ENCODE results near the gene IGF2BP2. TPM values are rescaled to one million over a fixed set of nuclear protein-coding genes. Genes with fewer than 3 reads are reported as not detected.
"Not testable (repeated sequence)": the region's sequence is repeated elsewhere in the genome, so short reads cannot be mapped to it uniquely, and the experiment has no call there.

Gene IGF2BP2
- total and polyA plus RNA-seq, 4 donors = 0.18 to 17.5 (median 6.1) TPM

DNA sequence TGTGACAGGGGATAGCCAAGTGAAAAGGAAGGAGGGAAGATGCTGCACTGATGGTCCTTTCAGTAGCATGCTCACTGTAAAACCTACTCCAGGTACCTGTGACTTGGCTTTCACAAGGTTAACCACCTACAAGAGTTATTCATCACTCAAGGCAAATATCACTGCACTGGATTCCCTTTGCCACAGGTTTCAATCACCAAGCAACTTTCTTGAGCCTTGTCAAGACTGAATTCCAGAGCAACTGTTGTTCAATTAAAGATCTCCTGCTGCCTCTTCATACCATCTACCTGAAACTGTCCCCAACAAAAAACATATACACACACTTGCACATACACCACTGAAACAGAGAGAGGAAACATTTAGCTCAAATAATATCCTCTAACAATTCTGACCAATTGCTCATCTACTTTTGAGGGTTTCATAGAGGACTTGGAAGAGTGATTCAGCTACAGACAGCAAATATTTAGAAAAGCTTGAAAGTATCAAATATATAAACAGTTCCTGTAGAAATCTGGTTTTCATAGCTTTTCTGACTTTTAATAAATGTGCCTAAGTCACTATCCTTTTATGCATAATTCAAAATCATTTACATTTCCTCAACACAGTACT lies 6.5 kb downstream of the IGF2BP2 start:
- Histone ChIP-seq H3K36me3 (ENCODE audit: control insufficient read depth in 1 of 2, insufficient read depth in 2 of 2, low read length in 1 of 2) (no peaks in the 10 kb centered on the region), H3K4me3 (ENCODE audit: low read length in 2 of 2) (no peak overlapping the region), H3K4me1 (ENCODE audit: control insufficient read depth in 1 of 2, insufficient read depth in 2 of 2, low read length in 2 of 2) (no peaks in the 10 kb centered on the region), H3K27ac (ENCODE audit: low read depth in 1 of 2, low read length in 2 of 2) (no peak overlapping the region), H3K27me3 (ENCODE audit: control insufficient read depth in 1 of 2, insufficient read depth in 2 of 2, low read length in 1 of 2) (no peaks in the 10 kb centered on the region), H3K9me3 (ENCODE audit: control insufficient read depth, low read length) (no peaks in the 10 kb centered on the region)
- intact Hi-C loops (cut with DNase I) = no loop called here
- ATAC-seq (ENCODE audit: low FRiP score) = no peak
- no peak for DNase-seq

DNA sequence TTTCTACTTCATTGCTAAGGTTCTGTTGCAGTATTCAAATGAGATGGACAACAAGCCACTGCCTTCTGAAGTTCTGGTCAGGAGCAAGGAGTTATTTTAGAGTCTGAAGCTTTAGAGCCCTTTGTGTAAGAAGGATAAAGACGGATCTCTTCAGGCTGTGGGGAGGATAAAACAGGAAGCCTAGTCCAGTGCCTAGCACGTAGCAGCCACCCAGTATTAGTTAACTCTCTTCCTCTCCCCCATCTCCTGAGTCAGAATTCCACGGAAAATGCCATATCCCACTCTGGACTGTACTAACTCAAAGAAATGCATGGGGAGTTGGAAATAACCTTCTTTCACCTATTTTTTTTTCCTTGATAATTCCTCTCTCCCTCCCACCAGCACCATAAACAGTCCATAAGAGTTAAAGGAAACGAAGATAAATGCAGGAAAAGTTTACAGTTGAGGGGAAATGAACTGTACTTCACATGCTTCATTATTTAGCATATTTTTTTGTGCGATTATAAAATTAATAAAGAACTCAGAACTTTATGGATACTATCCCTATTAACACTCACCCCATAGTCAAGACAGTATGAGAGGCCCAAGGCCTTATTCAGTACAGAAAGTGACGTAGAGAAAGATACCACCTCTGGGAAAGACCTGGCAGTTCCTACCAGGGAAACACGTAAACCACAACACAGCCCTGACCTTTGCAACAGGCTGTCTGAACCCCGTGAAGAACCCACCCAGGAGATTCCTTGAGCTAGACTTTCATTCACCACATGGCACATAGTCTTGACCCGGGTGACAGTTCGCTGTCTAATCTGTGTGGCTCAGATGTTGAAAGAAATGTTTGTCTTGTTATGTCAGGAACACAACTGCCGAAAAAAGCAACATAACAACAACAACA lies 9.2 kb downstream of the IGF2BP2 start:
- Histone ChIP-seq H3K9me3 (ENCODE audit: control insufficient read depth, low read length) (no peaks in the 10 kb centered on the region), H3K27ac (ENCODE audit: low read depth in 1 of 2, low read length in 2 of 2) (no peak overlapping the region), H3K27me3 (ENCODE audit: control insufficient read depth in 1 of 2, insufficient read depth in 2 of 2, low read length in 1 of 2) (no peaks in the 10 kb centered on the region), H3K4me1 (ENCODE audit: control insufficient read depth in 1 of 2, insufficient read depth in 2 of 2, low read length in 2 of 2) (no peaks in the 10 kb centered on the region), H3K36me3 (ENCODE audit: control insufficient read depth in 1 of 2, insufficient read depth in 2 of 2, low read length in 1 of 2) (no peaks in the 10 kb centered on the region), H3K4me3 (ENCODE audit: low read length in 2 of 2) (no peak overlapping the region)
- ATAC-seq (ENCODE audit: low FRiP score) (no peak), DNase-seq (no peak)
- intact Hi-C loops (cut with DNase I) = no loop called here
- WGBS, 2 donors = 86 to 88% methylated on average over 11 of the region's 11 CpGs

DNA sequence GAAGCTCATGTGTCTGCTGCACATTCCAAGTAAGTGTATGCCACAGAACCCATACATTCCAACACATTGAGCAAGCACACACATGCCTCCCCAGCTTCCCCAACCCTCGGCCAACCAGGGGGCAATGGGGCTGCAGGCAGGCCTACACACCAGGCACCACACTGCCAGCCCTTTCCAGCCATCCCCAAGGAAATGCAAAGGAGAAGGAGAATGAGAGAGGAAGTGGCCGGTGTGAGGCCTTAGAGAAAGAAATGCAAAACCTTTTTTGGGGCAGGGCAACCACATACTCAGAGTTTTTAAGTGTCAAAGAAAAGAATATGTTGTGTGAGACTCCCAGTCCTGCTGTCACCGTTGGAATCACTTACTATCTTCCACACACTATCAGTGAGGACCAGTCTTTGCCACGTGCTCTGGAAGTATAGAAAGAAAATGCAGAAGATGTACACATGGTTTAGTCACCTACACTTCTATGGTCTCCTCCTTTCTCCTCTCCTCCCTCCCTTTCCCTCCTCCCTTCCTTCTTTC lies 11.1 kb downstream of the IGF2BP2 start:
- Histone ChIP-seq H3K4me1 (ENCODE audit: control insufficient read depth in 1 of 2, insufficient read depth in 2 of 2, low read length in 2 of 2) (no peaks in the 10 kb centered on the region), H3K27ac (ENCODE audit: low read depth in 1 of 2, low read length in 2 of 2) (no peak overlapping the region), H3K27me3 (ENCODE audit: control insufficient read depth in 1 of 2, insufficient read depth in 2 of 2, low read length in 1 of 2) (no peaks in the 10 kb centered on the region), H3K4me3 (ENCODE audit: low read length in 2 of 2) (no peak overlapping the region), H3K36me3 (ENCODE audit: control insufficient read depth in 1 of 2, insufficient read depth in 2 of 2, low read length in 1 of 2) (no peaks in the 10 kb centered on the region), H3K9me3 (ENCODE audit: control insufficient read depth, low read length) (no peaks in the 10 kb centered on the region)
- DNase-seq = no peak
- intact Hi-C loops (cut with DNase I) = no loop called here
- no peak for ATAC-seq (ENCODE audit: low FRiP score)
- 68 to 69% methylated on average over 4 of the region's 4 CpGs for WGBS, 2 donors

DNA sequence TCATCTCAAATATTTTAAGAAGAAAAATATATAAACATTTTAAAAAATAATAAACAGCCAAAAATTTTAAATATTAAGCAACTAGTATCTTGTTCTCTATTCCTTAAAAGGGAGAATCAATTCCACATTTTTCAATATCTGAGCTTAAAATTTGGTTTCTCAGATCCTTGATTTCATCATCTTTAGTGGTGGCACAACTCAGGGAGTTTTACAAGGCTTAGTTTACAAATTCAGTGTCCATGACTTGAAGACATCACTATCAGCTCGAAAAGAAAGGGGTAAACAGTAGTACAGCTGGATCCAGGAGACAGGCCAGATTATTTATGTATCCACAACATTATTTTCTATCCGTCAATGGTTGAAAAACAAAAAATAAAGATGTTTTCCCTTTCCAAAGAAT lies 11.6 kb downstream of the IGF2BP2 start:
- ATAC-seq (ENCODE audit: low FRiP score) (no peak), DNase-seq (no peak)
- H3K27me3 ChIP-seq (ENCODE audit: control insufficient read depth in 1 of 2, insufficient read depth in 2 of 2, low read length in 1 of 2) = no peaks in the 10 kb centered on the region
- 90 to 94% methylated on average over 2 of the region's 2 CpGs for WGBS, 2 donors
- H3K36me3 ChIP-seq (ENCODE audit: control insufficient read depth in 1 of 2, insufficient read depth in 2 of 2, low read length in 1 of 2) = no peaks in the 10 kb centered on the region
- H3K27ac ChIP-seq (ENCODE audit: low read depth in 1 of 2, low read length in 2 of 2) = no peak overlapping the region
- intact Hi-C loops (cut with DNase I) = no loop called here
- no peaks in the 10 kb centered on the region for H3K4me1 ChIP-seq (ENCODE audit: control insufficient read depth in 1 of 2, insufficient read depth in 2 of 2, low read length in 2 of 2)
- no peaks in the 10 kb centered on the region for H3K9me3 ChIP-seq (ENCODE audit: control insufficient read depth, low read length)
- no peak overlapping the region for H3K4me3 ChIP-seq (ENCODE audit: low read length in 2 of 2)

DNA sequence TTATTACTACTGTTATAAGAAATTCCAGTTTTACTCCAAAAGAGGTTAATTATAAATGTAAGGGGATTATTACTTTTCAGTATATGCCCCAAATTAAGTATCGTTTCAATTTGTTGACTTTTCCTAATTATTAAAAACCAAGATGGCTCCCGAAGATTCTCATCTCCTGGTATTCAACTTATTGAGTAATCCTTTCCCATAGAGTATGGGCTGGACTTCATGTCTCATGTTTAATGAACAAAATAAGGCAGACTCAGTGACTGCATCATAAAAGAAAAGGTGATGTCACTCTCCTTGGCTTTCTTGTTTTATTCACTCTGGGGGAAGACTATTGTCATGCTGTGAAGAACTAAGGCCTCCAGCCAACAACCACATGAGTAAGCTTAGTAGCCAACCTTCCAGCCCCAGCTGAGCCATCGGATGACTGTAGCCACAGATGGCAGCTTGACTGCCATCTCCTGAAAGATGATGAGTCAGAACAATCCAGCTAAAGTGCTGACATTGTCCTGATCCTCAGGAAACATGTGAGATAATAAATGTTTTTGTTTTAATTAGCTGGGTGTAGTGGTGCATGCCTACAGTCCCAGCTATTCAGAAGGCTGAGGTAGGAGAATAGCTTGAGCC lies 17.3 kb downstream of the IGF2BP2 start:
- 93 to 94% methylated on average over 3 of the region's 3 CpGs for WGBS, 2 donors
- intact Hi-C loops (cut with DNase I) = no loop called here
- Histone ChIP-seq H3K9me3 (ENCODE audit: control insufficient read depth, low read length) (peaks cover 3% of the 10 kb centered on the region), H3K36me3 (ENCODE audit: control insufficient read depth in 1 of 2, insufficient read depth in 2 of 2, low read length in 1 of 2) (no peaks in the 10 kb centered on the region), H3K4me3 (ENCODE audit: low read length in 2 of 2) (no peak overlapping the region), H3K27me3 (ENCODE audit: control insufficient read depth in 1 of 2, insufficient read depth in 2 of 2, low read length in 1 of 2) (no peaks in the 10 kb centered on the region), H3K4me1 (ENCODE audit: control insufficient read depth in 1 of 2, insufficient read depth in 2 of 2, low read length in 2 of 2) (no peaks in the 10 kb centered on the region), H3K27ac (ENCODE audit: low read depth in 1 of 2, low read length in 2 of 2) (no peak overlapping the region)
- ATAC-seq (ENCODE audit: low FRiP score) (no peak), DNase-seq (no peak)

DNA sequence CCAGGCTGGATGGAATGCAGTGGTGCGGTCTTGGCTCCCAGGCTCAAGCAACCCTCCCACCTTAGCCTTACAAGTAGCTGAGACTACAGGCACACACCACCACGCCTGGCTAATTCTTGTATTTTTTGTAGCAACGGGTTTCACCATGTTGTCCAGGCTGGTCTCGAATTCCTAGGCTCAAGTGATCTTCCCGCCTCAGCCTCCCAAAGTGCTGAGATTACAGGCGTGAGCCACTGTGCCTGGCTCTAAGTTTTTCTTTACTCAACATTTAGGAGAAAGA lies 26.1 kb downstream of the IGF2BP2 start:
- intact Hi-C loops (cut with DNase I) = not testable (repeated sequence)
- 81 to 85% methylated on average over 6 of the region's 6 CpGs for WGBS, 2 donors

DNA sequence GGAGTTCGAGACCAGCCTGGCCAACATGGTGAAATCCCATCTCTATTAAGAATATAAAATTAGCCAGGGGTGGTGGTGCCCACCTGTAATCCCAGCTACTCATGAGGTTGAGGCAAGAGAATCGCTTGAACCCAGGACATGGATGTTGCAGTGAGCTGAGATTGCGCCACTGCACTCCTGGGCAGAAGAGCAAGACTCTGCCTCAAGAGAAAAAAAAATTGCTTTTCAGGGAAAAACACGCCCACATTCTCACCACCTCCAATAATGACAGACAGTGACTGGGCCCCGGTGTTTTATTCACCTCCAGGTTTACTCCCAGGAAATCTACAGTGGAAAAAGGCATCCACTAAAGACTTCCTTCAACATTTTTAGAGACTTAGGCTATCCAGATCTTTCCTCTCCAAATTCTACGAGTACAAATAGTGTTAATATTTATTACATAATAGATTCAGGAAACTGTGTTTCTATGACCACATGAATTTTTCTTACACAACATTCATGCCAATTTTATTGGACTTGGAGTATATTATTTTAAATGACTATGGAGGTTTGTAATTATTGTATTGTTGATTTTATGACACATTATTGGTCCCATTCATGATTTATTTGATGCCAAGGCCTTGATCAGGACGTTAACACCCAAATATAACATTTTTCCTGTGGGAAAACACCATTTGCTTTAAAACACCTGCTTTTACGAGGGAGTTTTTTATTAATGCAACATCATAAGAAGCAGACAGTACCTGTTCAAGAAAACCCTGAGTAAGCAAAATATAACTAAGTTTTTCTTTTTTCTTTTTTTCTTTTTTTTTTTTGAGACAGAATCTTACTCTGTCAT lies 26.6 kb downstream of the IGF2BP2 start:
- Histone ChIP-seq H3K27me3 (ENCODE audit: control insufficient read depth in 1 of 2, insufficient read depth in 2 of 2, low read length in 1 of 2) (no peaks in the 10 kb centered on the region), H3K36me3 (ENCODE audit: control insufficient read depth in 1 of 2, insufficient read depth in 2 of 2, low read length in 1 of 2) (no peaks in the 10 kb centered on the region), H3K27ac (ENCODE audit: low read depth in 1 of 2, low read length in 2 of 2) (no peak overlapping the region), H3K4me3 (ENCODE audit: low read length in 2 of 2) (no peak overlapping the region), H3K9me3 (ENCODE audit: control insufficient read depth, low read length) (no peaks in the 10 kb centered on the region), H3K4me1 (ENCODE audit: control insufficient read depth in 1 of 2, insufficient read depth in 2 of 2, low read length in 2 of 2) (no peaks in the 10 kb centered on the region)
- 64 to 71% methylated on average over 8 of the region's 8 CpGs for WGBS, 2 donors
- DNase-seq (no peak), ATAC-seq (ENCODE audit: low FRiP score) (no peak)
- intact Hi-C loops (cut with DNase I) = no loop called here

More for the DNA sequence above, 26.1 kb downstream of the IGF2BP2 start:
- H3K36me3 ChIP-seq (ENCODE audit: control insufficient read depth in 1 of 2, insufficient read depth in 2 of 2, low read length in 1 of 2); H3K27me3 ChIP-seq (ENCODE audit: control insufficient read depth in 1 of 2, insufficient read depth in 2 of 2, low read length in 1 of 2); H3K9me3 ChIP-seq (ENCODE audit: control insufficient read depth, low read length); H3K27ac ChIP-seq (ENCODE audit: low read depth in 1 of 2, low read length in 2 of 2); H3K4me1 ChIP-seq (ENCODE audit: control insufficient read depth in 1 of 2, insufficient read depth in 2 of 2, low read length in 2 of 2); DNase-seq; ATAC-seq (ENCODE audit: low FRiP score); H3K4me3 ChIP-seq (ENCODE audit: low read length in 2 of 2): not testable (repeated sequence)

DNA sequence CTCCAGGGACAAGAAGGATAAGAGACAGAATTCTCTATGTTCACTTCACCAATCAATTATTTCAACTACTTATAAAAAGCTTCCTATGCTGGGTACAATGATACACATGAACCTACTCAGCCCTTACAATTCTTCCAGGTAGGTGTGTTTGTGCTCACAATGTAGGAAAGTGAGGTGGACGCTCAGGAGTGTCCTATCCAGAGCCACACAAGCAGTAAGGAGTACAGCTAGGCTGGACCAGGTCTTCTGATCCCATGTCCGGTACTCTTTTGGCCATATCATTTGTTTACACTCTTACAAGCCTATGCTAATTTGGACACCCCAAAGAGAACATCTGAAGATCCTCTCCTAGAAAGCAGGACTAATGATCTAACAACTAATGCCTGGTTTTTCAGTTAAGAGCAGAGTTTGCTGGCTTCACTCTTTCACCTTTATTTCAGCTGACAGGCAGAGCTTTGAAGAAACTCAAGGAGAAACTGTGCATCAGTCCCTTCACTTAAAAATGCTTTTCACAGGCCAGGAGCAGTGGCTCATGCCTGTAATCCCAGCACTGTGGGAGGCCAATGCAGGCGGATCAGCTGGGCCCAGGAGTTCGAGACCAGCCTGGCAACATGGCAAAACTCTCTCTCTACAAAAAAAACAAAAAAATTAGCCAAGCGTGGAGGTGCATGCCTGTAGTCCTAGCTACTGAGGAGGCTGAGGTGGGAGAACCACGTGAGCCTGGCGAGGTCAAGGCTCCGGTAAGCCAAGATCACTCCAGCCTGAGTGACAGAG lies 27.5 kb downstream of the IGF2BP2 start:
- Histone ChIP-seq H3K4me3 (ENCODE audit: low read length in 2 of 2) (no peak overlapping the region), H3K9me3 (ENCODE audit: control insufficient read depth, low read length) (no peaks in the 10 kb centered on the region), H3K36me3 (ENCODE audit: control insufficient read depth in 1 of 2, insufficient read depth in 2 of 2, low read length in 1 of 2) (no peaks in the 10 kb centered on the region), H3K4me1 (ENCODE audit: control insufficient read depth in 1 of 2, insufficient read depth in 2 of 2, low read length in 2 of 2) (no peaks in the 10 kb centered on the region), H3K27me3 (ENCODE audit: control insufficient read depth in 1 of 2, insufficient read depth in 2 of 2, low read length in 1 of 2) (no peaks in the 10 kb centered on the region), H3K27ac (ENCODE audit: low read depth in 1 of 2, low read length in 2 of 2) (no peak overlapping the region)
- no peak for ATAC-seq (ENCODE audit: low FRiP score)
- no peak for DNase-seq
- 68 to 72% methylated on average over 8 of the region's 8 CpGs for WGBS, 2 donors
- intact Hi-C loops (cut with DNase I) = no loop called here
